HG02759 (cell line): Measurements from ENCODE around the gene PSMB9.
"Not testable (repeated sequence)": the region's sequence is repeated elsewhere in the genome, so short reads cannot be mapped to it uniquely, and the experiment has no call there.

ENCODE experiments used
- ATAC-seq: cut with Tn5 transposase; IDR thresholded peaks from one replicate; pipeline ENCODE4 v1.9.1; 2021; ENCODE audit warnings: mild to moderate bottlenecking, moderate library complexity; ENCODE audit not compliant: unreplicated experiment

PSMB9 gene

DNA sequence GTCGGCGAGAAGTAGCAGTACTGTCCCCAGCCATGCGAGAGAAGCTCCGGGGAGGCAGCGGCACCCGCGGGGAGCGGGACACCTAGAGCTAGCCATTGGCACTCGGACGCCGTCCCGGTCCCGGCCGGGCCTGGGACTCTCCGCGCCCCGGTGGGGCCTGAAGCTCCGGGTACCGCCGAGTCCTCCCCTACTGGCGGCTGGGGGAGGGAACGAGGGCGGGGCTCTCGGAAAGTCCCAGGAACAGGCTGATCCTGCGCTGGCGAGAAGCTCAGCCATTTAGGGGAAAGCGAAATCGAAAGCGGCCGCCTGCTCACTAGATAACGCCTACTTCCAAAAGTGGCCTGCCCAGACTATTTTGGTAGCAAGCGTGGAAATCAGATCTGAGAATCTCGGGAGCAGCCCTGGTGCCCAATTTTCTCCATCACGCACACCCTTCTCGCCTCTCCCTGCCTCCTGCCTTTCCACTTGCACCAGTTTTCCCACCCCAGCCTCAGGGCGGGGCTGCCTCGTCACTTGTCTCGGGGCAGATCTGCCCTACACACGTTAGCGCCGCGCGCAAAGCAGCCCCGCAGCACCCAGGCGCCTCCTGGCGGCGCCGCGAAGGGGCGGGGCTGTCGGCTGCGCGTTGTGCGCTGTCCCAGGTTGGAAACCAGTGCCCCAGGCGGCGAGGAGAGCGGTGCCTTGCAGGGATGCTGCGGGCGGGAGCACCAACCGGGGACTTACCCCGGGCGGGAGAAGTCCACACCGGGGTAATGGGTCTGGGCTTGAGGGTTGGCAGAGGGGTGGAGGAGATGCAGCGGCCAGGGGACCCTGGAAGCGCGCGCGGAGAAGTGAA, at the start of gene PSMB9, which contains the start of gene TAP1:
PSMB9 (plus strand) TSS at position 652 of the 835 bp plus-strand sequence; CDS start at position 690, 38 bp downstream.
TAP1 (minus strand) TSS at position 164 of the 835 bp plus-strand sequence; CDS start at position 96, 68 bp downstream.
- peak; percentile 81 for ATAC-seq

DNA sequence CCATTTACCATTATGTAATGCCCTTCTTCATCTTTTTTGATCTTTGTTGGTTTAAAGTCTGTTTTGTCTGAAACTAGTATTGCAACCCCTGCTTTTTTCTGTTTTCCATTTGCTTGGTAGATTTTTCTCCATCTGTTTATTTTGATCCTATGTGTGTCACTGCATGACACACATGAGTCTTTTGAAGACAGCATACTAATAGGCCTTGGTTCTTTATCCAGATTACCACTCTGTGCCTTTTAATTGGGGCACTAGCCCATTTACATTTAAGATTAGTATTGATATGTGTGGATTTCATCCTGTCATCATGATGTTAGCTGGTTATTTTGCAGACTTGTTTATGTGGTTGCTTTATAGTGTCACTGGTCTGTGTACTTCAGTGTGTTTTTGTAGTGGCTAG, 48.6 kb upstream of the PSMB9 start:
- ATAC-seq = not testable (repeated sequence)

DNA sequence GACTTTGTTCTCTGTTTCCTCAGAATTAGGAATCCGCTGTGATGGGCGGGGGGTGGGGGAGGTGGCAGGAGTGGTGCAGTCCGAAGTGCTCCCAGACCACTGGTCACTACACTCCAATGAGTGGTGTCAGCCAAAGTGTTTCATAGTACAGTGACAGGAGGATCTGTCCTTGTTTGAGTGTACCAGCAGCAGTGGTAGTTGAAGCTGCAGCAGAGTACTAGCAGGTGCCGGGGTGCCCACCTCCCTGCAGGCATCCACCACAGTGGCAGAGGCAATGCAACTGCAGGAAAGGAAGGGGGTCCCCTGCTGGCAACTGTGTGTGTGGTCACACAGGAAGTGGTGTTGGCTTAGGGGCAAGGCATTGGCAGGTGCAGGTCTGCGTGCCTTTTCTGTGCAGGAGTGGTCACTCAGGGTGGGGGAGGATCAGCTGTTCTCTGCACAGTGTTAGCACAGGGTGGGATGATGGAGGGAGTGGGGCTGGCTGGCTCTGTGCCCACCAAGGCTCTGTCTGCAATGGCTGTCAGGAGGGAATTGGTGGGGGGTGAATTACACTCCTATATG, 46.9 kb upstream of the PSMB9 start:
- ATAC-seq = no peak

DNA sequence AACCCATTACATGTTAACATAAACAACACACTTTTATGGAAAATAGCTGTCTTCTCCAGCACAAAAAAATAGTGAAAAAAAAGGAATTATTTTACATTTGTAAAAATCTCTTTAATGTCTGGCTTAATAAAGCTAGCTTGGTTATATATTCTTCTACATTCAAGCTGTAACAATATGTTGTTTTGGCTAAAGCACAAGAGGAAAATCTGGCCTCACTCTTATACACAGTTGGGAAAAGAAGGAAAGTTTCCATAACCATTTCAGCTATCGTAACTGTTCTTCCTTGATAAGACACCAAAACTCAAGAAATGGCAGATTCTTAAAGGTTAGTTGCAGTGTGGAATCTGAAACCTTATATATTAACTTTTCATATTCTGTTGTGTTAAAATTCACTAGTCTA, 44.8 kb upstream of the PSMB9 start:
- ATAC-seq = no peak

DNA sequence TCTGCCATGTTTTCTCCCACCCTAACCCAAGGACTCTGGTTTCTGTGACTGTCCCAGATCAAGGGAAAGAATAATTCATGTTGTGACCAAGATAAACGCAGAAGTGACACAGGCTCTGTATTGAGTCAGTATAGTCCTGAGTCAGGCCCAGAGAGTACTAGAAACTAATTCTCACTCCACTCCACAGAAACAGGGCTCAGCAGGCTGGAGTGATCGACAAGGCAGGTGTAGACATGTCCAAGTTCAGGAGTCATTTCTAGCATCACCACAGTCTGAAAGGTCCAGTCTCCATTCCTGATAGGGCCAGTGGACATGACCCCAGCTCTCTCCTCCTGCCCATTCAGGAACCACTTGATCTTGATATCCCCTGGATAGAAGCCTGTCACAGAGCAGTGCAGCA, 39.8 kb upstream of the PSMB9 start:
- ATAC-seq = no peak

DNA sequence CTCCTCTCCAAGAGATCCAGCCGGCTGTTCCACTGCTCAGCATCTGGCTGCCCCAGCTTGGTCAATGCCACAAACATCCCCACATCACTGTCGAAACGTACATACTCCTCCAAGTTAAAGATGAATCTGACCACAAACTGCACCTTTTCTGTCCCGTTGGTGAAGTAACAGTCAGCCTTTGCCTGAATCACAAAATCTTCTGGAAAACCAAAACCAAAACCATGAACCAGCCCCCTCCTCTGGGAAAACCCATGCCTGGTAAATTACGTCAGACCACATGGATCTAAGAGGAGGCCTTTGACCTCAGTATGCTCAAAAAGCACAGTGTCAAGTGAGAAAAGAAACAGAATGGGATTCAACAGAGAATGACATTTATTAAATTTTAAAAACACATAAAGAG, 38.9 kb upstream of the PSMB9 start:
- no peak for ATAC-seq

DNA sequence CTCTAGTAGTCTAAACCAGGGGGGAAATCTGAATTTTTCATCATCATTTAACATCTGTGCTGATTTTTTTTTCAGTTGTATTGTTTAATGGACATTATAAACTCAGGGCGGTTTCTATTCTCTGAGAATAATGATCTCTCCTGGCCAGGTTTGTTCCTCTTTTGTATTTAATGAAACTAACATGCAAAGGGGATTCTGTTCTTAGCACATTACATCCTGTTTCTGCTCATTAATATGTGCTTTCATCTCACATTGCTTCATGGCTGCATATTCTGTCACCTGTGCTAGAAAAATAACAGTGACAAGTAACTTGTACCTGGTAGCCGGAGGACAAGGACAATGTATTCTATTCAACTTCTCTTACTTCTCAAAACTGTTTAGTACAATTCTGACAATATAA, 38.0 kb upstream of the PSMB9 start:
- peak; percentile 53 for ATAC-seq

DNA sequence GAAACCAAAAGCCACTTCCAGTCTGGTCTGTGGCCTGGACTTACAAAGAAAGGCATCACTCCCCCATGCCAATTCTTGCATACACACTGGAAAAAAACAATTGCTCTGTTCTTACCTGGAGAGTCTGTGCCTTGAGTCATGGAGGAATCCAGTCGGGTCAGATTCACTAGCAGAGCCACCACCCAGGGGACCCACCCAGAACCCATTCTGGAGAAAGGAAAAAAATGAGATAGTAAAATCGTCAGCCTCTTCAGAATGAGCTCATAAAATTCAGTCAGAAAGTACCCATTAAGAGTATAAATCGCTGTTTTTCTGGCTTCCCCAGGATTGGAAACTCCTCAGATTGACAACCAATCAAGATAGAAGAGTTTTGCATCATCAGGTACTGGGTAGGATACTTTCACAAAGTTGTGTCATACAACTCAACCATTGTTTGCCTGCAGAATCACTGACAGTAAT, 37.2 kb upstream of the PSMB9 start, which contains the start of gene HLA-DOB:
HLA-DOB (minus strand) TSS at position 257 of the 459 bp plus-strand sequence; CDS start at position 206, 51 bp downstream.
- peak; percentile 37 for ATAC-seq

DNA sequence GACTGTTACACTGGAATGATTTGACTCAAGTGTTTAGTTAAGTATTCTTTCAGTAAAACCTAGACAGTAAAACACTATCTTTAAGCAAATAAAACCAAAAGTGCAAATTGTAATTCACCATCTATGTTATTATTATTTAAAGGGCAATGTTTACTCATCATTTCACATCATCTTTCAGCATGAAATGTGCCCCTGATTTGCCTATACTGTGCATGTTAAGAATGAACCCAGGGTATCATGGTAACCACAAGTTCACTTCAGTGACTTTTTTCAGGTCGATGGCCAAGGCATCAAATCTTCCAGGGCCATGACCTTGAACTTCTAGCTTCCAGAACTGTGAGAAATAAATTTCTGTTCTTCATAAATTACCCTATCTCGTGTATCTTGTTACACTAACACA, 35.1 kb upstream of the PSMB9 start:
- no peak for ATAC-seq

DNA sequence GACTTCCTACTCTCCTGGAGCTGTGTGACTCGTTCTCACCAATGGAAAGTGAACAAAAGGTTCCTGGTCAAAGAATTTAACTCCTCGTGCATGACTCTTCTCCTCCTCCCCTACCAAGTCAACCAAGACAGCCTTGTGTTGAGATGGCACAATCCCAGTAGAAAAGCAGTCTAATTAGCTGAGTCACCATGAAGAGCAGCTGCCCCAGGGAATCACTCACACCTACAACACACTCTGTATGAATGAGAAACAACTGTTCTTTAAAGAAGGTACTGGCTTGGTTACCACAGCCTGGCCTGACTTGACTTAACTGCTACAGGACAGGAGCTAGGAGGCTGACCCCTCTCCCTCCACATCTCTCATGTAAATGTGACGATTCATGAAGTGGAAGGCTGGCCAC, 34.3 kb upstream of the PSMB9 start:
- no peak for ATAC-seq

DNA sequence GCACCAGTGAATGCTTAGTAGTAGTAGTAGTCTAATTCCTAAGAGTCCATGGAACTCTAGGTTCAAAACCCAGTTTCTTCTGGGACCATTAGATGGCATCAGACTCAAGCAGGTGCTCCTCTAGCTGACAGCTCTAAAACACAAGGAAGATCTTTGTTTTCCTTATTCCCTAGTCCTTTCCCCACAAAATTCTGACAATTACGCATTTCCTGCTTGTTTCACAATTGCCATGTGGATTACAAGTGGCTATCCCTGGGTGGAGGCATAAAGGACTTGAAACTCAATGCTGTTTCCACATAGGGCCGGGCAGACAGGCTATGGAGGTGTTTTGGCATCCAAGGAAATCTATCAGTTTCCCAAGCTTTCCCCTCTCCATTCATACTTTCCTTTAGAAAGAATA, 28.0 kb upstream of the PSMB9 start:
- ATAC-seq = no peak

DNA sequence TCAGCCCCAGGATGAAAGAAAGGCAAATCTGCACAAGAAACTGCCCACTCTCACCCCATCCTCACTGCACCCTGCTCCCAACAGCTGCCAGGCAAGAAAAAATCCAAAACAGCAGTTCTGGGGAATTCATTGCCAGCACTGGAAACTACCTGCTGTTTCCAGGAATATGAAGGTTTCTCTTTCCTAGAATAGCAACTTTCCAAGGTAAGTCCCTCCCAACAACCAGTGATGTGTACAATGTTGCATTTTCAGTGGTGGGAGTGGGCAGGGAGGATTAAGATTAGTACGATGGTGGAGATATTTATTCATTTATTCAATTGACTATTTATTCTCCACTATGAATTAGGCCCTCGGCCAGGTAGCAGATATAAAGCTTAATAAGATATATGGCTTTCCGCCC, 27.0 kb upstream of the PSMB9 start:
- ATAC-seq = no peak

DNA sequence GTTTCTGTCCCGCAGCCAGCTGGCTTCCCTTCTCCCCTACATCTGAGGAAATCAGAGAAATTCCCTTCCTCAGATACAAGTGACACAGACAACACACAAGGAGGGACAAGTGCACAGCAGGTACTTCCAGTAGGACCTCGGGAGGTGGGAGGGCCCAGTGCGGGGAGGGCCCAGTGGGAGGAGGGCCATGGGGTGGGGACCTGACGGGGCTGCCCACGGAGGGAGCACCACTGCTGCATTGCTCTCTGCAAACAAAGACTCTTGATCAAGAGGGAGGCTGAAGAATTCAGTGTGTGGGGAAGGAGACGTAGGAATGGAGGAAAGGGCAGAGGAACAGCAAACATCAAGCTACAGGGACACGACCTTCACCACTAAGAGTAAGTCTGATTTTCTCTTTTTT, 24.5 kb upstream of the PSMB9 start:
- no peak for ATAC-seq

DNA sequence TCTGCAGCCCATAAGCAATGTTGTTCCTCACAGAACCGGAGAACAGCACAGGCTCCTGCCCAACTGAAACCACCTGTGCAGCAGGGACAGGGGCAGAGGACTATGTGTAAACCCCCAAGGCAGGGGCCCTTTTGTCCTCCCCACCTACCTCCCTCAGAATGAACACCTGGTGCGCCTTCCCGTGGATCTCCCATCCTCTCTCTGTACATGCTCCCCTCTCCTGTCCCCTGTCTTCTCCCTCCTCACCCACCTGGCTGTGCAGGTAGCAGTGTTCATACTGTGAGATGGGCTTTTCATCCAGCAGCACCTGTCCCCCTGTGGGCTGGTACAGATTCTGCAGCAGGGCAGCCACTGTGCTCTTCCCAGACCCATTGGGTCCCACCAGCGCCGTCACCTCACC, 24.0 kb upstream of the PSMB9 start:
- no peak for ATAC-seq

DNA sequence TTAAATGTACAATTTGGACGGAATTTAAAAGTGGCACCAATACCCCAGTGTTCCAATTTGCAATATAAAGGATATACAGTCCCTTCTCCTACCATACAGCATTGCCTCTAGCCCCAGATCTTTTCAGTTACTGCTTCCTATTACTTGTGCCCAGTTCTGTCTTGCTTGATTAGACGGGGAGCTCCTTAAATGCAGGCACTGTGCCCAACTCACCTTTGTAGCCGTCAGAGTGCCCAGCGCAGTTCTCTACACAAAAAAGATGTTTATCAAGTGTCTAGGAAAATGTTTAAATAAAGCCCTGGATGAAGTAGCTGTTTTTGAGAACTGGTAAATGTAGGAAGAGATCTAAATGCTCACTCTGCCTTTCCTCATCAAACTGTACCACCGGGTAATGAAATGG, 23.1 kb upstream of the PSMB9 start:
- no peak for ATAC-seq

DNA sequence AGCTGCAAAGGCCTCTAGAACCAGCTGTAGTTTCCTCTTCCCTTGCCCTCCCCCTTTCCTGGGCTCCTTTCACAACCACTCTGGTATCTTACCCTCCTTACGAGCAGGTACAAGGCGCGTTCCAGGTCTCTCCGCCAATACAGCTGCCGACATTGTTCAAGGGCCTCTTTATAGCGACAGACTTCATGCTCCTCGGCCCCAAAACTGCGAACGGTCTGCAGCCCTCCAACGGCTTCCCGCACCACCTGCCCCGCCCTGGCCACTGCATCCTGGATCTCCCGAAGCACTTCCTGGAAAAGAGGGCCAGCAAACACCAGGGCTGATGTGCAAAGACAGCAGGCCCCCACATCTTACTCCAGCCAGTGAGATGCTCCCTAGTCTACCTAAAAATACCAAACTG, 21.5 kb upstream of the PSMB9 start:
- no peak for ATAC-seq

DNA sequence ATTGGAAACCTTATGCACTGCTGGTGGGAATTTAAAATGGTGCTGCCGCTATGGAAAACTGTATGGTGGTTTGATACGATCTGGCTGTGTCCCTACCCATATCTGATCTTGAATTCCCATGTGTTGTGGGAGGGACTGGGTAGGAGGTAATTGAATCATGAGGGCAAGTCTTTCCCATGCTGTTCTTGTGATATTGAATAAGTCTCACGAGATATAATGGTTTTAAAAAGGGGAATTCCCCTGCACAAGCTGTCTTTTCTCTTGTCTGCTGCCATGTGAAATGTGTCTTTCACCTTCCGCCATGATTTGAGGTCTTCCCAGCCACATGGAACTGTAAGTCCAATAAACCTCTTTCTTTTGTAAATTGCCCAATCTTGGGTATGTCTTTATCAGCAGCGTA, 20.3 kb upstream of the PSMB9 start:
- ATAC-seq = no peak

DNA sequence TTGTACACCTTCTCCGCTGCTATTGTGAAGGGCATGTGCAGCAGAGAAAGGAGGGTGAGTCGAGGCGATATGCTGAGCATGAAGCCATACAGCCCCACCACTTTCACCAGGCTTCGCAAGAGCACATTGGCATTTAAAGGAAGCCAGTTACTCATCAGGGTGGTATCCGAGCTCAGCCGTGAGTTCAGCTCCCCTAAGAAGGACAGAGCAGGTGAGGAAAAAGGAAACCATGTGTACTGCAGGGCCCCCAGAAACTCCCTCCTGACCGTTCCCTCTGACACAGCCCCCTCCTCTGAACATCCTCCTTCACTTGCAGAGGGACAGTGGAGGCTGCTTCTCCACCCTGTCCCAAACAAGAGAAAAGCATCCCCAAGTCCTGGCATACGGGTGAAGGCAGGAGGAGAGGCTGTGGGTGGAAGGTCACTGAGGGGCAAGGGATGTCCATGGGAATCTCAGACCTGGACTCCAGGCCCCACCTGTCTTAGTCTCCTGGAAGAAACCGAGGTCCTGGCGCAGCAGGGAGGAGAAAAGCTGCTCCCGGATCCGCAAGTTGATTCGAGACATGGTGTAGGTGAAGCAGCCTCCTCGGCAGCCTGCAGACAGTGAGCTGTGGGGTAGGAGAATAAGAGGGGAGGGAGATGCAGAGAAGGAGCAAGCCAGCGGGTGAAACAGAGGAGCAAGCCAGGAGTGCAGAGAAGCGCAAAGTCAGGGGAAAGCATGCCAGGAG, 18.7 kb upstream of the PSMB9 start:
- no peak for ATAC-seq

DNA sequence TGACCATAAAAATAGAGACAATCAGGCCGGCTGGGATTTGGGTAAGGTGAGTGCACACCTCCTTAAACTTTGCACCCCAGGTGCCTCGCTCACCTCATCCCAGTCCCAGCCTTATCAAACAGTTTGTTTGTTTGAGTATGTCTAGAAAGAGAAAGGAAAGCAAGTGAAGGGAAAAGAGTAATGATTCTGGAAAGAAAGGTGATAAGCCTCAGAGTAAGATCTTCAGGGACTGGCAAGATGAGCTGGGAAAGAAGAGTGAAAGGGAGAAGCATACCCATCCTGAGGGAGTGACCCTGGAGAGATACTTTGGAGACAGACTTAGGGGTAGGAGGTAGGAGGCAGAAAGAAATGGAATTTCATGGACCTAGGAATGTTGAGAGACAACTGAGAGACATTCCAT, 17.1 kb upstream of the PSMB9 start:
- no peak for ATAC-seq

DNA sequence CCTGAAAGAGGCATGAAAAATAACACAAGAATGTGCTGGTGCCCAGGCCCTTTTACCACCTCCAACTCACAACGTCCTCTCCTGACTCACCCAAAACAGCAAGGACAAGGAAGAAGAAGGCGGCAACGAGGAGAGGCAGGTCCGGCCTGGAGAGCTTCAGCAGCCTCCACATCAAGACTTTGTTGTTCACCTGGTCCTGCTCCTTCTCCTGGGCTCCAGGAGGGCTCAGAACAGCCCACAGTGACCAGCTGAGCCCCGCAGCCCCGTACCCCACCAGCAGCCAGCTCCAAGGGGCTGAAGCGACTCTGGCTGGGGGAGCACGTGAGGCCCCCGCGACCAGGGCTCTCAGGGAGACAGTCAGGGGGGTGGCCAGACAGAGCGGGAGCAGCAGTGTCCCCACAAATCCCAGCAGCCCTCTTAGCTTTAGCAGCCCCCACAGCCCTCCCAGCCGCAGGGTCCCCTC, 16.3 kb upstream of the PSMB9 start:
- ATAC-seq = no peak

DNA sequence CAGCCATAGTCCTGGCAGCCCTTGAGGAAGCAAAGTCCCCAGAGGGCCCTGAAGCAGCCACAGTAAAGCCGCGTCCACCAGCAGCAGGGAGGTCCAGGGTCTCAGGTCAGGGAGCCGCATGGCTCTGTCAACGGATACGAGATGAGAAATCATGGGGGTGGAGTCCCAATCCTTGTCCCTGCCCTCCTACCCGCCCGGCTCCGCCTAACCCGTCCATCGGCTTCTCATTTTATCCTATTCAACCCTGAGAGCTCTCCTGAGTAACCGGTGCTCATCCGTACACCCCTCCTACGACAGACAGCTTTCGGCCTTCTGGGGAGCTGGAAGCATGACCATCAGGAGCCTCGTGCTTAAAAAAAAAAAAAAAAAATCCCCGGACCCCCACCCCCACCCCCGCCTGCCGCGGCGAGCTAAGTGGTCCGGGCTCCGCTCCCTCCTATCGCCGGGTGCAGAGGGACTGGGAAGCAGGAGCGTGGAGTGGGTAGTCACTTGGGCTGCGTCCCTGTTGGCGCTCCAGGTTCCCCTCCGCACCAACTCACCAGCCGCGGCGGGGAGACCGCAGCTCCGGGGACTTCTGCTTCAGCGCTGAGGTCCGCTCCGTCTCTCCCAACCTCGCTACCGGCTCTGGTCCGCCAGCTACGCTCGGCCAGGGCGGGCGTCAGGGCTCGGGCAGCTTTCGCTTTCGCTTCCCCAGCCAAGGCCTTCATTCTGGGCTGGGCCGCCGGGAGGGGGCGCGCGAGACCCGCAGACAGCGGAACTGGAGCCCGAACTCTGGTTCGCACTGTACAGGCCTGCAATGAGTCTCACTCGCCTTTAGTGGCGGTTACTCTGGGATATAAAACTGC, 15.7 kb upstream of the PSMB9 start, which contains the start of gene TAP2:
TAP2 (minus strand) TSS at position 626 of the 845 bp plus-strand sequence; CDS start at position 120, 506 bp downstream.
- peak; percentile 81 for ATAC-seq
